GM19023 (cell line): ENCODE measurements around the gene IGFBPL1.
"Not testable (repeated sequence)": the region's sequence is repeated elsewhere in the genome, so short reads cannot be mapped to it uniquely, and the experiment has no call there.

ENCODE experiments used
- ATAC-seq: cut with Tn5 transposase; IDR thresholded peaks from one replicate; pipeline ENCODE4 v1.9.1; 2021; ENCODE audit warnings: mild to moderate bottlenecking, moderate library complexity; ENCODE audit not compliant: unreplicated experiment

The IGFBPL1 gene

GRCh38 chr9:38401994-38402393 lies 22.3 kb downstream of the IGFBPL1 start:
- ATAC-seq, result no peak

DNA sequence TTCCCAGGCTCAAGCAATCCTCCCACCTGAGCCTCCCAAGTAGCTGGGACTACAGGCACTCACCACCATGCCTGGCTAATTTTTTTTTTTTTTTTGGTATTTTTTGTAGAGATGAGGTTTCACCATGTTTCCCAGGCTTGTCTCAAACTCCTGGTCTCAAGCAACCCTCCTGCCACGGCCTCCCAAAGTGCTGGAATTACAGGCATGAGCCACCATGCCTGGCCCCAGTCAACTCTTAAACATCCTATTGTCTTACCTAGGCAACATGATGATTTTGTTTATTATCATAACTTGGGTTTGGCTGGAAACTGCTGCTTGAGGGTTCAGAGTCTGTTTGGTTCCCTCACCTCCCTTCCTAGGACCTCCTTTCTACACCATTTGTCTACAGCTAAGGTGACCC lies 25.1 kb downstream of the IGFBPL1 start:
- ATAC-seq, result not testable (repeated sequence)

- ATAC-seq, result no peak
These were observed 27.9 kb downstream of the IGFBPL1 start for GRCh38 chr9:38396371-38396671.

DNA sequence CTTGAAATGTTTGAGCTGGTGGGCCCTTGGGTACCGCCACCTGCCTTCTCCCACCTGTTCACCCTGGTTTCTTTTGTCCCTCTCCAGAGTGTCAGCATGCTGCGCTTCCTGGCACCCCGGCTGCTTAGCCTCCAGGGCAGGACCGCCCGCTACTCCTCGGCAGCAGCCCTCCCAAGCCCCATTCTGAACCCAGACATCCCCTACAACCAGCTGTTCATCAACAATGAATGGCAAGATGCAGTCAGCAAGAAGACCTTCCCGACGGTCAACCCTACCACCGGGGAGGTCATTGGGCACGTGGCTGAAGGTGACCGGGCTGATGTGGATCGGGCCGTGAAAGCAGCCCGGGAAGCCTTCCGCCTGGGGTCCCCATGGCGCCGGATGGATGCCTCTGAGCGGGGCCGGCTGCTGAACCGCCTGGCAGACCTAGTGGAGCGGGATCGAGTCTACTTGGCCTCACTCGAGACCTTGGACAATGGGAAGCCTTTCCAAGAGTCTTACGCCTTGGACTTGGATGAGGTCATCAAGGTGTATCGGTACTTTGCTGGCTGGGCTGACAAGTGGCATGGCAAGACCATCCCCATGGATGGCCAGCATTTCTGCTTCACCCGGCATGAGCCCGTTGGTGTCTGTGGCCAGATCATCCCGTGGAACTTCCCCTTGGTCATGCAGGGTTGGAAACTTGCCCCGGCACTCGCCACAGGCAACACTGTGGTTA lies 28.4 kb downstream of the IGFBPL1 start:
- no peak for ATAC-seq

GRCh38 chr9:38394416-38394815 lies 29.8 kb downstream of the IGFBPL1 start:
- no peak for ATAC-seq

DNA sequence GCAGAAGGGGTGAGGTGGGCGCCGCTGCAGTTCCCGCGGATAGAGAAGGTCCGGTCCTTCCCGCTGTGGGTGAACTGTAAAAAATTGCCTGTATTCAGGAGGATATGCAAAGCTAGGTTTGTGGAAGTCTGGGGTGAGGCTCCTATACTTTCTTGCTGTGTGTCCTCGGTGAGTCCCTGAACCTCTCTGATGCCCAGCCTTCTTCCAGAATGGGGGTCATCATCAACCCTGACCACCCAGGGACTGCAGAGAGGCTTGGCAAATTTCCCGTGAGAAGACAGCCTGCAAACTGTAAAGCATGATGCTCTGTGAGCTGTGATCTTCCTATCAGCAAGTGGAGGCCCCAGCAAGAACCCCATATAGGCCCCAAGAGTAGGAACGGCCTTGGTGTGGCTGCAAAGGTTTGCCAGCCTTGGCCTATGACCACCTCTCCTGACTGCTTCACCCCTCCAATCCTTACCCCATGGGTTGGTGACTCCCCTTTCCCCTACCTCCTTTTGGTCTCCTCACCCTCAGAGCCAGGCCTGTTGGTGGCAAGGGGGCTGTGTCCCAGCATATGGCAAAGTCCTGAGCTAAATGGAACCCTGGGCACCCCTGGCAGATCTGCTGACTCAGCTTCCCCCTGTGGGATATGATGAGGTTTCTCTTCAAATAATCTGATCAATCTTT lies 31.0 kb downstream of the IGFBPL1 start:
- ATAC-seq, result no peak

DNA sequence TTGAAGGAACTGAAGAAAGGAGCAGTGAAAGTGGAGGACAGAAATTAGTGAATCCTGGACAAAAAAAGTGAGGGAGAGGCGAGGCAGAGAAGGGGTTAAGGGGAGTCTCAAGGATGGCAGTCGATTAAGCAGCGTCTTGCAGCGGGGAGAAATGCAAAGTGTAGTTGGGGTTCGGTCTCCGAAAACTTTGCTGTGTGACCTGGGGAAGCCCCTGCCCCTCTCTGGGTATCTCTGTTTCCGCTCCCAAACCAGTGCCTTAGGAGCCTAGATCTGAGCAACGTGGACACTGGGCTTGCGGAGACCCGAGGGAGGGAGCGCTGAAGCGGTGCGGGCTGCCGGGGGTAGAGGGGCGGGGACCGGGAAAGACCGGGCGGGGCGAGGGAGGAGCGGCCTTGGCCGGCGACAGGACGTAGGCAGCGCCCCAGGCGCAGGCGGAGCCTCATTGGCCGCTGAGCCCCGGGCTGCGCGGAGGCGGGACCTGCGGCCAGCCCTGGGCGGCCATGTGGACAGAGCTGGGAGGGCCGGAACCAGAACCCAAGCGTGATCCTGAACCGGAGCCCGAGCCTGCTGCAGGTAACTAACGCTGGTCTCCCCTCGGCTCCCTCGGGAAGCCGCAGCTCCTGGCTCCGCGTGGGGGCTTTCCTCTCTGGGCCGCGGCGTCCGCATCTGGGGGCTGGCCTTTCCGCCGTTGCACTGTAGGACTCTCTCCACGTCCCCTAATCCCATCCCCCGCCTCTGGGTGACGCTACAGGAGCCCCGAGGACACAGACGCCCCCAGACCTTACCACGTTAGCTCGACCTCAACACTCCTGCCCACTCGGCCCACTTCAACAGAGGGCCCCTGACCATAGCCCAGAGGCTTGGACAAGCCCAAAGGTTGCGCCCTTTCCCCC lies 31.8 kb downstream of the IGFBPL1 start, which contains the start of gene ALDH1B1:
Gene ALDH1B1, plus strand, starts transcription at position 468 of the 893 bp plus-strand sequence. CDS start 3,047 bp downstream, outside the sequence.
- ATAC-seq, result peak; percentile 99

DNA sequence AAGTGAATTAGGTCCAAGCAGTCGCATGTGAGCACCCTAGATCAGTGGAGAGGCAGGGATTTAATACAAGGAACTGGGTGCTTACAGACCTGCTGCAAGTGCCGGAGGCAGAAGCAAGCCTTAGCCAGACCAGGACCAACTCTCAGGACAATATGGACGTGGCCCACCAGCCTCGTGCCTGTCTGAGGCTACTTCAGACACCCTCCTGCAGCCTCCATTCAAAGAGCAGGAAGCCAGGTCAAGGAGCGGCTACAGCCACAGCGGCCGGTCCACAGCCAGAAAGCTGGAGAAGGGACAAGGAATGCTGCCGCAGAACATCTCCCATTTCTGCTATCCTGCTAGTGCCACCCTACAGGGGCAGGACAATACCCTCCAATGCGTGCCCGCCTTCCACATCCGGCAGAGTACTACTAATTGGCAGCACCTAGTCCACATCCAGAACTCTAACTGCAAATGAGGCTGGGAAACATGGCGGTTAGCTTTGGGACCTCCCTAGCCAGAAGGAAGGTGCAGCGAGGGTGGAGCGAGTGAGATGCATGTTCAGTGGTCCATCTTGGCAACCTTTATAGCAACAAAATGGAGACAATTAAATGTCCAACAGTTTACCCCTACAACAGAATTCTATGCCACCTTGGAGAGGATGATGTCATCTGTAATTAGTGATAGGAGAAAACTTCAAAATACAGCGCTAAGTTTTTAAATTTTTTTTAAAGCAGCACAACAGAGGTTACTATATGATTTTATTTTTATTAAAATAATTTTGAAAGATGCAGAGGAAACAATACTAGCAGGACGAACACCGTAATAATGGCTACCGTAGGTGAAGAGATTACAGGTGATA lies 32.8 kb downstream of the IGFBPL1 start:
- no peak for ATAC-seq

DNA sequence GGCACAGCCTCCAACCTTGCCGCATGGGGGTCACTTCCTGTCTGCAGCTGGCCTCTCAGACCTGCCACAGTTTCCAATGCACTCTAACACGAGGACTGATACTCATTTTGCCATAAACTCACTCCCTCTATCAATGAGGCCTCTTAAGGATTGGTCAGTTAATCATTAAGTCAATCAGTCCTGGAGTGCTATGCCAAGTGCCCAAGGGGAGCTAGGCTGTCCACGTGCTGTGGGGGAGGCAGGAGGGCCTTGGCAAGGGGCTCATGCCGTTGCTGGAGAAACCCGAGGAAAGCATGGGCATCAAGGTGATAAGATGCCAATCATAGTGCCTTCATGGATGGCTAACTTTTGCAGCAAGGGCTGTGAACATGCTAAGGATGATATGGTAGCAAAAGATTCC lies 33.4 kb downstream of the IGFBPL1 start:
- no peak for ATAC-seq

- no peak for ATAC-seq
These were observed 33.8 kb downstream of the IGFBPL1 start for GRCh38 chr9:38390442-38390841.

DNA sequence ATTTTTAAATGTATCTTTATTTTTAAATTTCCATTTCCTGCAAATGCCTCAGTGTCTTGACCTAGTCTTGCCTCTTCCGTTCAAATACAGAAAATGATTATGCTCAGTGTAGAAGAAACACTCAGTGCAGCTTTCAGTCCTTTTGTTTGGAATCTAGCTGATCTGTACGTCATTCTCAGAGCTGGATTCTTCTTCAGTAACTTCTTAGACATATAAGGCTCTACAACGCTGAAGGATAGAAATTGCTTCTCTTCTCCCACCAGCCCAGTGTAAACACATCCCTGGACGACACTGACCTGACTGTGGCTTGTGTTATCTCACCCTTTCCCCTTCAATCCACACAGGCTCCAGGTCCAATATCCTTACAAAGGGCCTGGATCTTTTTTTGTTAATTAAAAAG lies 34.9 kb downstream of the IGFBPL1 start:
- ATAC-seq, result no peak

- no peak for ATAC-seq
These were observed 35.7 kb downstream of the IGFBPL1 start for GRCh38 chr9:38388283-38389223.

DNA sequence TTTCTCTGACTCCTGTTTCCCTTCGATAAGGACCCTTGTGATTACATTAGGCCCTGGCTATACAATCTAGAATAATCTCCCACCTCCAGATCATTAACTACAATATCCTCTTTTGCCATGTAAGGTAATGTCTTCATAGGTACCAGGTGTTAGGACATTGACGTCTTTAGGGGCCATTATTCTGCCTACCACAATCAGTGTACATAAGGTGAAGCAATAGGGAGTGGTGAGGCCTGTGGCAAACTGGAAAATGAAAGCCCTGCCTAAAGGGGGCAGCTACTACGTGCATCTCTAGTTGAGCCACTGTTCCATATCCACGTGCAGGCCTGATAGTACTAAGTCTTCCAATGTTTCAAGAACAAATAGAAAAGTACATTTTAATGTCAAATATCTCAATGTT lies 36.5 kb downstream of the IGFBPL1 start:
- no peak for ATAC-seq

- ATAC-seq, result no peak
These were observed 37.2 kb downstream of the IGFBPL1 start for GRCh38 chr9:38387066-38387465.

DNA sequence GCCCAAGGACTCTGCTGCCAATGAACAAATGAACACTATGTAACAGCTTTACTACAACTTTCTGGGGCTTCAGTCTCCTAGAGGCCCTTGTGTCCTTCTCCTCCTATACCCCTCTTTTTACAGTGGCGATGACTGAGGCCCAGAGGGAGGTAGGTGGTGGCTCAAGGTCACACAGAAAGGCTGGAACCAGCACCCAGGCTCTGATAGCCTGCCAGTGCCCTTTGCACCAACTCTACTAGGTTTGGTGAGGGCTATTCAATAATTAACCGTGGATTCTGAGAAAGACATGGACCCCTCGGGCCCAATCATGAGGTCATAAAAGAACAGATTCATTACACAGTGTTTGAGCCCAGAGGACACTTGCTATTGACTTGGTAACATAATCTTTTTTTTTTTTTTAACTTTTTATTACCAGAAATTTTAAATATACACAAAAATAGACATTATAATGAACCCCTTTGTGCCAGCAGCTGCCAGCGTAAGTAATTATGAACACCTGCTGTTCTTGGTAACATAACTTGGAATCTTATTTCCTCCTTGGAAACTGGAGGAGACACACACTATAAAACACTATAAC lies 37.8 kb downstream of the IGFBPL1 start:
- no peak for ATAC-seq

DNA sequence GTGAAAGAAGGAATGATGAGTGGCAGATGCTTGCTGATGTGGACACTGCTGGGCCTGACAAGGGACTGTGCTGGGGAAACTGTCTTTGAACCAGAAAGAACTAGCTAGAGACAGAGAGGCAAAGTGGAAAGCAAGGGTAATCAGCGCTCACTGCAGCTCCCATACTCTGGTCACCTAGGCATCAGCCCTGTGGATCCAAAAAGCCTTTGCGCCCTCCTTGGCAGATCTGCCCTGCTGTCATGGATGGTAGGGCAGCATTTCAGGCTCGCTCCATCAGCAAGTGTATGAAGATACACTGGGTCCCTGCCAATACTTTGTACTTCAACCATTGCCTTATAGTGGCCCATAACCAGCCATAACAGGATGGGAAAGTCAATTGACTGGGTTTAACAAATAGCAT lies 38.4 kb downstream of the IGFBPL1 start:
- ATAC-seq, result no peak

- no peak for ATAC-seq
These were observed 39.0 kb downstream of the IGFBPL1 start for GRCh38 chr9:38384990-38385848.

DNA sequence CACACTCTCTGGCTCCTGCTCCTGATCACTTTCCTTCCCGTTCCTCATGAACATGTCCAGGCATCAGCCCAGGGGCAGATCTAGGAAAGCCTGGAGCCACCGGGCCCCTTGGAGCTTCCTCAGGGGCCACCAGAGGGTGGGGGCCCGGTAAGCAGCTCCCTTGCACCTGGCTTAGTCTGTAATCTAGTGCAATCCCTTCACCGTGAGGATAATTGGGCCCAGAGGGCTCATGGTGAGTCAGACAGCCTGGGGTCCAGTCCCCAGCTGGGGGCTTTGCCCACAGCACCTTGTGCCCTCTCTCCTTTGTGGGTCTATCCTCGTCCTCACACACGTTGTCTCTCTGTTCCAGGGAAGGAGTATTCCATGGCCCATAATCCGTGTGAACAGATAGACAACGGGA lies 42.1 kb downstream of the IGFBPL1 start:
- ATAC-seq, result no peak
